B cell (primary cell): ENCODE data around the gene CDC25A. TPM values are rescaled to one million over a fixed set of nuclear protein-coding genes. Genes with fewer than 3 reads are reported as not detected.
A peak's percentile ranks its signal among the peaks of the same experiment; 100 is the strongest.
"Not testable (repeated sequence)": the region's sequence is repeated elsewhere in the genome, so short reads cannot be mapped to it uniquely, and the experiment has no call there.

ENCODE experiments used
- ATAC-seq: fragments of 200-7000 bp; cut with Tn5 transposase; one replicate; pipeline ENCODE4 v1.10.0; 2021; ENCODE audit warnings: low read depth, mild to moderate bottlenecking, moderate number of reproducible peaks, moderate library complexity
- CTCF ChIA-PET: fragments of 350-600 bp; sonication (Branson Sonifier 250); formaldehyde crosslinking; loops from one replicate; lab custom pipeline; 2021; ENCODE audit warnings: antibody characterized with exemption, inconsistent platforms; lab: Charles Lee
- POLR2A ChIA-PET: fragments of 350-600 bp; sonication (Branson Sonifier 250); formaldehyde crosslinking; loops from one replicate; lab custom pipeline; 2021; ENCODE audit warnings: antibody characterized with exemption; lab: Charles Lee
- DNase-seq: peaks from one replicate; pipeline ENCODE4 v3.0.0; 2013
- H2AFZ ChIP-seq: 2 replicates; pipeline ENCODE4 v1.6.1; 2012; ENCODE audit warnings: mild to moderate bottlenecking, low read depth, low read length; ENCODE audit not compliant: insufficient read depth, poor library complexity, severe bottlenecking
- H3K27ac ChIP-seq, 2 donors: 1 replicate in 1 of 2; 2 replicates in 1 of 2; pipeline ENCODE4 v1.5.1; 2012 to 2013; ENCODE audit warnings: low read length in 2 of 2, mild to moderate bottlenecking in 2 of 2, moderate library complexity in 1 of 2
- H3K27me3 ChIP-seq, 4 experiments: fragments of 200-600 bp in 1 of 4; sonication (generic) in 1 of 4; replicated peaks in 1 of 4; 1 replicate in 2 of 4; 2 replicates in 2 of 4; pipeline versions ENCODE4 v1.6.1 to v1.7.0; 2013 to 2016; ENCODE audit warnings: low read length in 3 of 4, mild to moderate bottlenecking in 2 of 4, mixed read lengths in 1 of 4, moderate library complexity in 1 of 4; ENCODE audit not compliant: insufficient read depth in 4 of 4, control insufficient read depth in 3 of 4; ENCODE audit errors: control extremely low read depth in 1 of 4
- H3K36me3 ChIP-seq, 2 experiments: replicated peaks in 1 of 2; 1 replicate in 1 of 2; 2 replicates in 1 of 2; pipeline versions ENCODE4 v1.6.1 to v1.7.1; 2013; ENCODE audit warnings: low read length in 1 of 2; ENCODE audit not compliant: insufficient read depth in 2 of 2, control insufficient read depth in 1 of 2; ENCODE audit errors: control extremely low read depth in 1 of 2, extremely low read depth in 1 of 2
- H3K4me1 ChIP-seq, 2 donors: fragments of 200-600 bp in 1 of 2; sonication (generic) in 1 of 2; 1 replicate in 1 of 2; 2 replicates in 1 of 2; pipeline versions ENCODE4 v1.5.1 to v1.6.1; 2013 to 2017; ENCODE audit warnings: low read length in 2 of 2; ENCODE audit not compliant: control insufficient read depth in 2 of 2, insufficient read depth in 2 of 2
- H3K4me2 ChIP-seq: replicated peaks from 2 replicates; pipeline ENCODE3; 2012; ENCODE audit warnings: mild to moderate bottlenecking, low read depth, low read length; ENCODE audit not compliant: poor library complexity, severe bottlenecking
- H3K4me3 ChIP-seq, 5 experiments: fragments of 200-600 bp in 1 of 5; sonication (generic) in 1 of 5; 1 replicate in 3 of 5; 2 replicates in 2 of 5; pipeline versions ENCODE4 v1.5.1 to v1.7.0; 2011 to 2016; ENCODE audit warnings: low read length in 4 of 5, mild to moderate bottlenecking in 4 of 5, low read depth in 2 of 5, control low read depth in 1 of 5, moderate library complexity in 1 of 5; ENCODE audit not compliant: insufficient read depth in 1 of 5; ENCODE audit errors: control extremely low read depth in 1 of 5, extremely low read depth in 1 of 5
- H3K79me2 ChIP-seq: fragments of 200-600 bp; sonication (generic); one replicate; pipeline ENCODE4 v1.6.0; 2016; ENCODE audit warnings: low read length; ENCODE audit not compliant: control insufficient read depth, insufficient read depth
- H3K9ac ChIP-seq: fragments of 200-600 bp; sonication (generic); 2 replicates; pipeline ENCODE4 v1.6.1; 2017; ENCODE audit warnings: mild to moderate bottlenecking, low read length, moderate library complexity
- H3K9me3 ChIP-seq, 3 donors: one replicate each; pipeline versions ENCODE4 v1.6.1 to v1.7.1; 2013; ENCODE audit warnings: low read length in 2 of 3; ENCODE audit not compliant: control insufficient read depth in 2 of 3, insufficient read depth in 1 of 3; ENCODE audit errors: control extremely low read depth in 1 of 3
- H4K20me1 ChIP-seq: 2 replicates; pipeline ENCODE4 v1.6.0; 2012; ENCODE audit warnings: mild to moderate bottlenecking, low read length; ENCODE audit not compliant: insufficient read depth, control insufficient read depth, poor library complexity, severe bottlenecking
- H3K27ac Mint-ChIP-seq: one replicate; pipeline ENCODE4 v1.8.0; 2021; ENCODE audit warnings: mixed read lengths
- H3K27me3 Mint-ChIP-seq: one replicate; pipeline ENCODE4 v1.8.0; 2021; ENCODE audit warnings: mixed read lengths
- H3K4me1 Mint-ChIP-seq: one replicate; pipeline ENCODE4 v1.8.0; 2021; ENCODE audit warnings: mixed read lengths
- H3K4me3 Mint-ChIP-seq: one replicate; pipeline ENCODE4 v1.8.0; 2021; ENCODE audit warnings: mixed read lengths
- H3K9me3 Mint-ChIP-seq: one replicate; pipeline ENCODE4 v1.8.0; 2022; ENCODE audit warnings: mixed read lengths; ENCODE audit not compliant: insufficient read depth
- CTCF ChIP-seq: fragments of 200-600 bp; IDR thresholded peaks from one replicate; pipeline ENCODE4 v1.8.0; 2022; ENCODE audit warnings: antibody characterized with exemption, mild to moderate bottlenecking
- EZH2 ChIP-seq: IDR thresholded peaks from 2 replicates; pipeline ENCODE4 v1.6.1; 2012; ENCODE audit warnings: borderline replicate concordance, low read depth, mild to moderate bottlenecking, moderate library complexity, low read length; ENCODE audit not compliant: insufficient read depth, poor library complexity, severe bottlenecking
- WGBS: methylation state at CpG from one replicate; pipeline ENCODE4 v1.1.5; 2013; ENCODE audit warnings: missing lambda C conversion rate; ENCODE audit not compliant: insufficient coverage; 5-methylcytosine and 5-hydroxymethylcytosine counted together
- intact Hi-C: fragments of 100-400 bp; cut with micrococcal nuclease; formaldehyde crosslinking; loops from one replicate; pipeline ENCODE4 v1.10.0; 2022
- polyA plus RNA-seq: library from polyadenylated mRNA; depleted of rRNA; stranded (reverse); fragments of >200 nt; gene quantifications from 2 replicates; pipeline ENCODE4 v1.2.3, GENCODE V29; 2012
- total RNA-seq, 2 donors: library from RNA; stranded (reverse); fragments of 120-200 nt in 1 of 2; gene quantifications; 1 replicate in 1 of 2; 2 replicates in 1 of 2; pipeline versions ENCODE4 v1.2.3 to v1.2.4, GENCODE V29; 2013 to 2022

Gene CDC25A
- total and polyA plus RNA-seq, 2 donors (not counting 1 experiment from before 2014, with no cell fraction given), result 0.07 to 0.27 TPM

GRCh38 chr3:48112108-48112791, 76.0 kb downstream of the CDC25A start:
- intact Hi-C loops, result loop anchor here (1.0 kb wide), 1 partner anchor 23 kb away; no protein-coding TSS in a partner anchor
- Histone ChIP-seq H2AFZ (peak overlapping the region; percentile 71), H3K4me3 (peak overlapping the region in 3 of 5 experiments; percentile 0 to 33 (median 26)), H3K4me1 (peaks cover 14 to 16% of the 10 kb centered on the region in 2 donors), H3K9ac (peak overlapping the region; percentile 52), H3K4me2 (peak overlapping the region; percentile 75), H3K27ac (peak overlapping the region; percentile 56 to 79)
- H4K20me1 ChIP-seq, H3K27me3 Mint-ChIP-seq, POLR2A ChIA-PET, H3K79me2 ChIP-seq, H3K36me3 ChIP-seq, H3K9me3 ChIP-seq, H3K9me3 Mint-ChIP-seq, H3K27me3 ChIP-seq: not testable (repeated sequence)
- peak; percentile 65 for DNase-seq
- WGBS, result 27% methylated on average over 3 of the region's 8 CpGs
- H3K4me3 Mint-ChIP-seq, result peak overlapping the region; percentile 20
- ATAC-seq, result peak; percentile 88
- H3K4me1 Mint-ChIP-seq, result peaks cover 10% of the 10 kb centered on the region
- CTCF ChIA-PET, result interaction anchor here (0.9 to 1.4 kb wide), 2 partner anchors 11 to 83 kb away, joined by 3 read pairs; no protein-coding TSS in a partner anchor
- peak overlapping the region; percentile 37 for H3K27ac Mint-ChIP-seq

- Histone ChIP-seq H3K9ac (no peak overlapping the region), H4K20me1 (no peaks in the 10 kb centered on the region), H3K4me2 (no peak overlapping the region), H3K27me3 (no peaks in the 10 kb centered on the region), H3K4me3 (no peak overlapping the region), H3K79me2 (no peaks in the 10 kb centered on the region), H3K4me1 (peaks cover 14 to 16% of the 10 kb centered on the region in 2 donors), H3K36me3 (no peaks in the 10 kb centered on the region), H3K9me3 (peaks cover 0 to 8% (median 0%) of the 10 kb centered on the region in 3 donors), H3K27ac (no peak overlapping the region), H2AFZ (no peak overlapping the region)
- no peak overlapping the region for H3K4me3 Mint-ChIP-seq
- ChIA-PET POLR2A (no interaction called here), CTCF (interaction anchor here (0.7 to 1.2 kb wide), 2 partner anchors 41 to 66 kb away, joined by 3 read pairs; no protein-coding TSS in a partner anchor)
- H3K4me1 Mint-ChIP-seq, result peaks cover 10% of the 10 kb centered on the region
- intact Hi-C loops, result no loop called here
- H3K27me3 Mint-ChIP-seq, result no peaks in the 10 kb centered on the region
- no CpG with 5 or more reads among the region's 2 CpGs for WGBS
- no peak for ATAC-seq
- TF ChIP-seq EZH2 (no peak), CTCF (no peak)
- H3K9me3 Mint-ChIP-seq, result no peaks in the 10 kb centered on the region
- no peak for DNase-seq
- H3K27ac Mint-ChIP-seq, result no peak overlapping the region
Observed at GRCh38 chr3:48110463-48110862, 77.8 kb downstream of the CDC25A start.
